ENCODE measurements around the gene ULBP3.

- TF ChIP-seq CTCF (IDR thresholded peaks at IDR 0.05) (no peak), POLR2A (IDR thresholded peaks at IDR 0.05) (no peak)
Observed at GRCh38 chr6:150055131-150055530, 13.8 kb downstream of the ULBP3 start.

Data from Peyer's patch (tissue), 4 donors.